Esophagus squamous epithelium (tissue), 4 donors: ENCODE measurements around the gene C2orf74.

Source experiments
- POLR2A ChIP-seq, 4 donors: fragments of 450-650 bp; IDR thresholded peaks; one replicate each; pipeline ENCODE4 v1.6.1; 2017; ENCODE audit warnings: antibody characterized with exemption in 4 of 4, mild to moderate bottlenecking in 4 of 4, moderate library complexity in 3 of 4
- TF ChIP-seq, protein P1 (sequence below), 6 experiments: fragments of 450-650 bp in 4 of 6; fragments of 200-600 bp in 2 of 6; sonication (generic) in 2 of 6; IDR thresholded peaks; one replicate each; pipeline ENCODE4 v1.5.1; 2016 to 2019; ENCODE audit warnings: antibody characterized with exemption in 6 of 6, mild to moderate bottlenecking in 4 of 6, moderate library complexity in 4 of 6

DNA sequence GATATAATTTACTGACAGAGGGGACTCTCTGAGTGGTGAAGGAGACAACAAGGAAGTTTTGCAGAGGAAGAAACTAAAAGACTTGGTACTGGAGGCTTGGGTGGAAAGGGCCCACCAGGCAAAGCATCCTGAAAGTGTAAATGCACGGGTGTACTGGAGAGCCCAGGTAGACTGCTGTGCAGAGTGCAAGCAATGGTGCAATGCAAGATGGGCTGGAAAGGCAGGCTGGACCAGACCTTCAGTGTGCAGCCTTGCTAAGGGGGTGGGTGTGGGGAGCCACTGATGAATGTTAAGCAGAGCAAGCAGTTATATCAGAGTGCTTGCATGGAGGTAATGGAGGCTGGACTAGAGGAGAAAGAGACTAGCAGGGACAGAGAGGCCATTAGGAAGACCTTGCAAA lies 10.7 kb downstream of the C2orf74 start:
- TF ChIP-seq, protein P1, sequence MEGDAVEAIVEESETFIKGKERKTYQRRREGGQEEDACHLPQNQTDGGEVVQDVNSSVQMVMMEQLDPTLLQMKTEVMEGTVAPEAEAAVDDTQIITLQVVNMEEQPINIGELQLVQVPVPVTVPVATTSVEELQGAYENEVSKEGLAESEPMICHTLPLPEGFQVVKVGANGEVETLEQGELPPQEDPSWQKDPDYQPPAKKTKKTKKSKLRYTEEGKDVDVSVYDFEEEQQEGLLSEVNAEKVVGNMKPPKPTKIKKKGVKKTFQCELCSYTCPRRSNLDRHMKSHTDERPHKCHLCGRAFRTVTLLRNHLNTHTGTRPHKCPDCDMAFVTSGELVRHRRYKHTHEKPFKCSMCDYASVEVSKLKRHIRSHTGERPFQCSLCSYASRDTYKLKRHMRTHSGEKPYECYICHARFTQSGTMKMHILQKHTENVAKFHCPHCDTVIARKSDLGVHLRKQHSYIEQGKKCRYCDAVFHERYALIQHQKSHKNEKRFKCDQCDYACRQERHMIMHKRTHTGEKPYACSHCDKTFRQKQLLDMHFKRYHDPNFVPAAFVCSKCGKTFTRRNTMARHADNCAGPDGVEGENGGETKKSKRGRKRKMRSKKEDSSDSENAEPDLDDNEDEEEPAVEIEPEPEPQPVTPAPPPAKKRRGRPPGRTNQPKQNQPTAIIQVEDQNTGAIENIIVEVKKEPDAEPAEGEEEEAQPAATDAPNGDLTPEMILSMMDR (IDR thresholded peaks at IDR 0.05): no peak
- no peak for TF ChIP-seq POLR2A (IDR thresholded peaks at IDR 0.05)
